ENCODE data around the gene APMAP.

DNA sequence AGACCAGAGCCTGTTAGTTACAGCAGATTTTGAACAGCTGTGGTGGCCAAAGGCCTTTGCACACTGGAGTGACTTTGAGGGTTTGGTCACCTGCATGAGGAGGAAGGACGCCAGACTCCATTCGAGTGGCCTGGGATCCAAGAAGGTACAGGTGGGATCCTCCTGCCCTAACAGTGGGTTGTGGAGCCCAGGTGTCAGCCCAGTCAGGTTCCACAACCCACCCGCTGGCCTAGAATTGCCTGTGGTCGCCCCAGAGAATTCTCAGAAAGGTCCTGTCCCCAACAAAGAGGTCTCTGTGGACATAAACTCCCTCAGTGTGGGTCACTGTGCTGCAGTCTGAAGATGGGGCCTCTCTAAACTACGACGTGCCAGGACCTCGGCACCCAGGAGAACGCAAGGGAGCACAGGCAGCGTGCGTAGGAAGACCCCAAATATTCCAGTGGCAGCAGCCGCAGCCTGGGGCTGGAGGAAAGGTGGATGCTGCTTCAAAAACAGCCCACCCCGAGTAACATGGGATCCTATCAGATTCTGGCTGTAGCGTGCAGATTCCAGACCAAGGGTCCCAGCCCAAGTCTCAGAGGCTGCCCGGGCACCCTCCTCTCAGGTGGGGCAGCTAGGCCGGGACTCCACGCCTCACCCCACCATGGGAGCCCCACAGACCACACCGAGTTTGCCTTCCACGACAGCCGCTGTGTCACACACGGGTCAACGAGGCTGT lies 49.4 kb upstream of the APMAP start:
- TF ChIP-seq CEBPB (tag; IDR thresholded peaks at IDR 0.05) (no peak), RBBP5 (IDR thresholded peaks at IDR 0.05; ENCODE audit: borderline replicate concordance, insufficient read depth, low read length, poor library complexity, severe bottlenecking) (no peak), ELF4 (CRISPR knock-in tag; IDR thresholded peaks at IDR 0.05) (no peak), RFX1 (IDR thresholded peaks at IDR 0.05) (no peak), ETV5 (CRISPR knock-in tag; IDR thresholded peaks at IDR 0.05; ENCODE audit: low read depth) (no peak), ZNF41 (CRISPR knock-in tag; conservative IDR thresholded peaks at IDR 0.05) (no peak), POLR2G (IDR thresholded peaks at IDR 0.05; ENCODE audit: low read depth, low read length) (no peak), SP1 (CRISPR knock-in tag; IDR thresholded peaks at IDR 0.05) (no peak), MYNN (IDR thresholded peaks at IDR 0.05) (no peak), MYNN (CRISPR knock-in tag; IDR thresholded peaks at IDR 0.05) (no peak), U2AF1 (optimal IDR thresholded peaks at IDR 0.05; ENCODE audit: low read depth, low read length) (no peak), PTRF (tag; IDR thresholded peaks at IDR 0.05) (no peak)
- TF ChIP-seq, protein P1, sequence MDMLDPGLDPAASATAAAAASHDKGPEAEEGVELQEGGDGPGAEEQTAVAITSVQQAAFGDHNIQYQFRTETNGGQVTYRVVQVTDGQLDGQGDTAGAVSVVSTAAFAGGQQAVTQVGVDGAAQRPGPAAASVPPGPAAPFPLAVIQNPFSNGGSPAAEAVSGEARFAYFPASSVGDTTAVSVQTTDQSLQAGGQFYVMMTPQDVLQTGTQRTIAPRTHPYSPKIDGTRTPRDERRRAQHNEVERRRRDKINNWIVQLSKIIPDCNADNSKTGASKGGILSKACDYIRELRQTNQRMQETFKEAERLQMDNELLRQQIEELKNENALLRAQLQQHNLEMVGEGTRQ (CRISPR knock-in tag; IDR thresholded peaks at IDR 0.05): no peak
- TF ChIP-seq, protein P2, sequence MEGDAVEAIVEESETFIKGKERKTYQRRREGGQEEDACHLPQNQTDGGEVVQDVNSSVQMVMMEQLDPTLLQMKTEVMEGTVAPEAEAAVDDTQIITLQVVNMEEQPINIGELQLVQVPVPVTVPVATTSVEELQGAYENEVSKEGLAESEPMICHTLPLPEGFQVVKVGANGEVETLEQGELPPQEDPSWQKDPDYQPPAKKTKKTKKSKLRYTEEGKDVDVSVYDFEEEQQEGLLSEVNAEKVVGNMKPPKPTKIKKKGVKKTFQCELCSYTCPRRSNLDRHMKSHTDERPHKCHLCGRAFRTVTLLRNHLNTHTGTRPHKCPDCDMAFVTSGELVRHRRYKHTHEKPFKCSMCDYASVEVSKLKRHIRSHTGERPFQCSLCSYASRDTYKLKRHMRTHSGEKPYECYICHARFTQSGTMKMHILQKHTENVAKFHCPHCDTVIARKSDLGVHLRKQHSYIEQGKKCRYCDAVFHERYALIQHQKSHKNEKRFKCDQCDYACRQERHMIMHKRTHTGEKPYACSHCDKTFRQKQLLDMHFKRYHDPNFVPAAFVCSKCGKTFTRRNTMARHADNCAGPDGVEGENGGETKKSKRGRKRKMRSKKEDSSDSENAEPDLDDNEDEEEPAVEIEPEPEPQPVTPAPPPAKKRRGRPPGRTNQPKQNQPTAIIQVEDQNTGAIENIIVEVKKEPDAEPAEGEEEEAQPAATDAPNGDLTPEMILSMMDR (IDR thresholded peaks at IDR 0.05 in 2 of 3, conservative IDR thresholded peaks at IDR 0.05 in 1 of 3; ENCODE audit: insufficient read depth in 2 of 3, low read depth in 1 of 3, low read length in 3 of 3): no peak
- TF ChIP-seq, protein P3, sequence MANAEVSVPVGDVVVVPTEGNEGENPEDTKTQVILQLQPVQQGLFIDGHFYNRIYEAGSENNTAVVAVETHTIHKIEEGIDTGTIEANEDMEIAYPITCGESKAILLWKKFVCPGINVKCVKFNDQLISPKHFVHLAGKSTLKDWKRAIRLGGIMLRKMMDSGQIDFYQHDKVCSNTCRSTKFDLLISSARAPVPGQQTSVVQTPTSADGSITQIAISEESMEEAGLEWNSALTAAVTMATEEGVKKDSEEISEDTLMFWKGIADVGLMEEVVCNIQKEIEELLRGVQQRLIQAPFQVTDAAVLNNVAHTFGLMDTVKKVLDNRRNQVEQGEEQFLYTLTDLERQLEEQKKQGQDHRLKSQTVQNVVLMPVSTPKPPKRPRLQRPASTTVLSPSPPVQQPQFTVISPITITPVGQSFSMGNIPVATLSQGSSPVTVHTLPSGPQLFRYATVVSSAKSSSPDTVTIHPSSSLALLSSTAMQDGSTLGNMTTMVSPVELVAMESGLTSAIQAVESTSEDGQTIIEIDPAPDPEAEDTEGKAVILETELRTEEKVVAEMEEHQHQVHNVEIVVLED (CRISPR knock-in tag; IDR thresholded peaks at IDR 0.05): no peak

Data from K562 (cell line).